Measurements from ENCODE around the gene SNX5. TPM values are rescaled to one million over a fixed set of nuclear protein-coding genes. Genes with fewer than 3 reads are reported as not detected.

Gene SNX5
- total RNA-seq (10 to 100 TPM; 63.8 to 71.5 TPM), total RNA-seq (85.4 to 112 reads per million in 2 donors)

GRCh38 chr20:17968366-17969277 lies at the start of gene SNX5, which contains the start of gene MGME1:
TSS of gene SNX5 (minus strand) at chr20:17968794. CDS start at chr20:17968425, 369 bp downstream.
TSS of gene MGME1 (plus strand) at chr20:17969018. CDS start at chr20:17969860, 842 bp downstream.
- Mint-ChIP-seq H3K4me3 (peak within 1 kb of the TSS; percentile 95), H3K27ac (peak within 1 kb of the TSS; percentile 97), H3K27me3 (no peaks in the 10 kb centered on the region), H3K36me3 (ENCODE audit: low read depth) (no peaks in the 10 kb centered on the region), H3K4me1 (peaks cover 62% of the 10 kb centered on the region)
- no peaks in the 10 kb centered on the region for H3K9me3 ChIP-seq (ENCODE audit: control insufficient read depth, low read length, poor library complexity, severe bottlenecking)
- DNase-seq (peak; percentile 96 to 98 (median 98)), ATAC-seq (peak; percentile 92)

GRCh38 chr20:18018100-18018499 lies 49.5 kb upstream of the SNX5 start:
- Mint-ChIP-seq H3K4me3 (no peak overlapping the region), H3K27me3 (peaks cover 9% of the 10 kb centered on the region), H3K4me1 (peaks cover 3% of the 10 kb centered on the region), H3K27ac (no peak overlapping the region), H3K36me3 (ENCODE audit: low read depth) (no peaks in the 10 kb centered on the region)
- no peak for DNase-seq
- no peak for ATAC-seq
- no peaks in the 10 kb centered on the region for H3K9me3 ChIP-seq (ENCODE audit: control insufficient read depth, low read length, poor library complexity, severe bottlenecking)

GRCh38 chr20:18016772-18017171 lies 48.2 kb upstream of the SNX5 start:
- Mint-ChIP-seq H3K4me1 (peaks cover 7% of the 10 kb centered on the region), H3K27me3 (peaks cover 10% of the 10 kb centered on the region), H3K27ac (no peak overlapping the region), H3K36me3 (ENCODE audit: low read depth) (peaks cover 2% of the 10 kb centered on the region), H3K4me3 (no peak overlapping the region)
- DNase-seq (no peak), ATAC-seq (no peak)
- no peaks in the 10 kb centered on the region for H3K9me3 ChIP-seq (ENCODE audit: control insufficient read depth, low read length, poor library complexity, severe bottlenecking)

GRCh38 chr20:18014411-18014810 lies 45.8 kb upstream of the SNX5 start:
- H3K36me3 Mint-ChIP-seq (ENCODE audit: low read depth): peaks cover 2% of the 10 kb centered on the region

GRCh38 chr20:18012901-18013300 lies 44.3 kb upstream of the SNX5 start:
- no peak overlapping the region for H3K4me3 Mint-ChIP-seq
- DNase-seq (no peak), ATAC-seq (no peak)
- peaks cover 4% of the 10 kb centered on the region for H3K4me1 Mint-ChIP-seq
- no peak overlapping the region for H3K27ac Mint-ChIP-seq
- H3K9me3 ChIP-seq (ENCODE audit: control insufficient read depth, low read length, poor library complexity, severe bottlenecking): no peaks in the 10 kb centered on the region
- peaks cover 5% of the 10 kb centered on the region for H3K27me3 Mint-ChIP-seq
- peaks cover 2% of the 10 kb centered on the region for H3K36me3 Mint-ChIP-seq (ENCODE audit: low read depth)

More at GRCh38 chr20:18014411-18014810, 45.8 kb upstream of the SNX5 start:
- no peak for ATAC-seq
- Mint-ChIP-seq H3K4me3 (no peak overlapping the region), H3K27ac (peak overlapping the region; percentile 60), H3K27me3 (peaks cover 5% of the 10 kb centered on the region), H3K4me1 (peaks cover 7% of the 10 kb centered on the region)
- no peaks in the 10 kb centered on the region for H3K9me3 ChIP-seq (ENCODE audit: control insufficient read depth, low read length, poor library complexity, severe bottlenecking)
- DNase-seq: no peak

GRCh38 chr20:18011951-18012645 lies 43.5 kb upstream of the SNX5 start:
- H3K27ac Mint-ChIP-seq: no peak overlapping the region
- H3K4me3 Mint-ChIP-seq: no peak overlapping the region
- peaks cover 4% of the 10 kb centered on the region for H3K4me1 Mint-ChIP-seq
- H3K36me3 Mint-ChIP-seq (ENCODE audit: low read depth): peaks cover 2% of the 10 kb centered on the region
- DNase-seq (no peak), ATAC-seq (no peak)
- H3K9me3 ChIP-seq (ENCODE audit: control insufficient read depth, low read length, poor library complexity, severe bottlenecking): no peaks in the 10 kb centered on the region
- H3K27me3 Mint-ChIP-seq: peaks cover 5% of the 10 kb centered on the region

- Mint-ChIP-seq H3K4me3 (no peak overlapping the region), H3K27me3 (peaks cover 5% of the 10 kb centered on the region), H3K4me1 (peaks cover 4% of the 10 kb centered on the region), H3K27ac (no peak overlapping the region), H3K36me3 (ENCODE audit: low read depth) (peaks cover 2% of the 10 kb centered on the region)
- DNase-seq: no peak
- ATAC-seq: no peak
- no peaks in the 10 kb centered on the region for H3K9me3 ChIP-seq (ENCODE audit: control insufficient read depth, low read length, poor library complexity, severe bottlenecking)
Measured at GRCh38 chr20:18011482-18011881, 42.9 kb upstream of the SNX5 start.

GRCh38 chr20:18009116-18009515 lies 40.5 kb upstream of the SNX5 start:
- no peak for DNase-seq
- H3K4me3 Mint-ChIP-seq: no peak overlapping the region
- no peak overlapping the region for H3K27ac Mint-ChIP-seq
- H3K27me3 Mint-ChIP-seq: peaks cover 5% of the 10 kb centered on the region
- peaks cover 4% of the 10 kb centered on the region for H3K4me1 Mint-ChIP-seq
- H3K36me3 Mint-ChIP-seq (ENCODE audit: low read depth): peaks cover 2% of the 10 kb centered on the region
- ATAC-seq: no peak
- no peaks in the 10 kb centered on the region for H3K9me3 ChIP-seq (ENCODE audit: control insufficient read depth, low read length, poor library complexity, severe bottlenecking)

GRCh38 chr20:18007534-18008292 lies 39.1 kb upstream of the SNX5 start:
- no peak for DNase-seq
- H3K27ac Mint-ChIP-seq: peak overlapping the region; percentile 39

GRCh38 chr20:18006684-18007083 lies 38.1 kb upstream of the SNX5 start:
- no peak for ATAC-seq
- Mint-ChIP-seq H3K27ac (no peak overlapping the region), H3K36me3 (ENCODE audit: low read depth) (no peaks in the 10 kb centered on the region), H3K4me3 (no peak overlapping the region), H3K27me3 (peaks cover 4% of the 10 kb centered on the region), H3K4me1 (no peaks in the 10 kb centered on the region)
- DNase-seq: no peak
- H3K9me3 ChIP-seq (ENCODE audit: control insufficient read depth, low read length, poor library complexity, severe bottlenecking): no peaks in the 10 kb centered on the region

More at GRCh38 chr20:18007534-18008292, 39.1 kb upstream of the SNX5 start:
- peaks cover 2% of the 10 kb centered on the region for H3K36me3 Mint-ChIP-seq (ENCODE audit: low read depth)
- H3K9me3 ChIP-seq (ENCODE audit: control insufficient read depth, low read length, poor library complexity, severe bottlenecking): no peaks in the 10 kb centered on the region
- H3K4me1 Mint-ChIP-seq: peaks cover 4% of the 10 kb centered on the region
- ATAC-seq: no peak
- peaks cover 5% of the 10 kb centered on the region for H3K27me3 Mint-ChIP-seq
- H3K4me3 Mint-ChIP-seq: no peak overlapping the region

GRCh38 chr20:18005990-18006364 lies 37.4 kb upstream of the SNX5 start:
- no peaks in the 10 kb centered on the region for H3K9me3 ChIP-seq (ENCODE audit: control insufficient read depth, low read length, poor library complexity, severe bottlenecking)
- Mint-ChIP-seq H3K4me3 (no peak overlapping the region), H3K4me1 (peaks cover under 1% of the 10 kb centered on the region), H3K27ac (no peak overlapping the region), H3K36me3 (ENCODE audit: low read depth) (no peaks in the 10 kb centered on the region), H3K27me3 (no peaks in the 10 kb centered on the region)
- DNase-seq (no peak), ATAC-seq (no peak)

GRCh38 chr20:18005170-18005989 lies 36.8 kb upstream of the SNX5 start:
- Mint-ChIP-seq H3K27me3 (peaks cover 5% of the 10 kb centered on the region), H3K4me1 (peaks cover 3% of the 10 kb centered on the region), H3K36me3 (ENCODE audit: low read depth) (no peaks in the 10 kb centered on the region)

More at GRCh38 chr20:18005170-18005989, 36.8 kb upstream of the SNX5 start:
- no peak overlapping the region for H3K4me3 Mint-ChIP-seq
- H3K9me3 ChIP-seq (ENCODE audit: control insufficient read depth, low read length, poor library complexity, severe bottlenecking): no peaks in the 10 kb centered on the region
- DNase-seq: no peak
- peak; percentile 30 for ATAC-seq
- no peak overlapping the region for H3K27ac Mint-ChIP-seq

All from T-helper 17 cell (primary cell).